HEK293T (cell line): Measurements from ENCODE around the gene PFKM.

Source experiments
- CTCF ChIA-PET: fragments of 350-600 bp; formaldehyde crosslinking; extraction: SDS; loops from one replicate; lab custom pipeline; 2021; ENCODE audit warnings: antibody characterized with exemption, inconsistent platforms; lab: Yijun Ruan, JAX
- POLR2A ChIA-PET: fragments of 350-600 bp; formaldehyde crosslinking; extraction: SDS; loops from one replicate; lab custom pipeline; 2020; ENCODE audit warnings: antibody characterized with exemption, inconsistent platforms; lab: Yijun Ruan, JAX
- DNase-seq: peaks from one replicate; pipeline ENCODE4 v3.0.0; 2012; ENCODE audit warnings: mixed read lengths; ENCODE audit errors: extremely low spot score
- ARNT ChIP-seq: fragments of 450-650 bp; IDR thresholded peaks from 2 replicates; pipeline ENCODE4 v1.6.1; 2017; ENCODE audit warnings: mild to moderate bottlenecking
- BHLHE40 ChIP-seq: fragments of 450-650 bp; IDR thresholded peaks from 2 replicates; pipeline ENCODE4 v1.6.1; 2016; ENCODE audit warnings: mild to moderate bottlenecking, moderate library complexity, borderline replicate concordance
- CTBP1 ChIP-seq: fragments of 450-650 bp; IDR thresholded peaks from 2 replicates; pipeline ENCODE4 v1.6.1; 2016; ENCODE audit warnings: borderline replicate concordance
- ELF4 ChIP-seq: fragments of 450-650 bp; IDR thresholded peaks from 2 replicates; pipeline ENCODE4 v1.6.1; 2017; ENCODE audit warnings: antibody characterized with exemption
- FOXA1 ChIP-seq: fragments of 450-650 bp; IDR thresholded peaks from 2 replicates; pipeline ENCODE4 v1.6.1; 2016; ENCODE audit warnings: mild to moderate bottlenecking
- FOXK2 ChIP-seq: fragments of 450-650 bp; IDR thresholded peaks from 2 replicates; pipeline ENCODE4 v1.6.1; 2016; ENCODE audit warnings: mild to moderate bottlenecking
- FOXM1 ChIP-seq: fragments of 450-650 bp; IDR thresholded peaks from 2 replicates; pipeline ENCODE4 v1.6.1; 2017; ENCODE audit warnings: mild to moderate bottlenecking, borderline replicate concordance
- HDGF ChIP-seq: fragments of 450-650 bp; IDR thresholded peaks from 2 replicates; pipeline ENCODE4 v1.6.1; 2017; ENCODE audit warnings: antibody characterized with exemption, borderline replicate concordance
- L3MBTL2 ChIP-seq: fragments of 450-650 bp; conservative IDR thresholded peaks from 2 replicates; pipeline ENCODE4 v1.6.1; 2016; ENCODE audit warnings: mild to moderate bottlenecking
- LEF1 ChIP-seq: fragments of 450-650 bp; IDR thresholded peaks from 2 replicates; pipeline ENCODE4 v1.6.1; 2017; ENCODE audit warnings: mild to moderate bottlenecking, borderline replicate concordance
- NFRKB ChIP-seq: fragments of 450-650 bp; IDR thresholded peaks from 2 replicates; pipeline ENCODE4 v1.6.1; 2016; ENCODE audit warnings: mild to moderate bottlenecking, moderate library complexity
- PKNOX1 ChIP-seq: fragments of 450-650 bp; IDR thresholded peaks from 2 replicates; pipeline ENCODE4 v1.6.1; 2016
- SP1 ChIP-seq: fragments of 450-650 bp; IDR thresholded peaks from 2 replicates; pipeline ENCODE4 v1.6.1; 2017
- SUZ12 ChIP-seq: fragments of 450-650 bp; IDR thresholded peaks from 2 replicates; pipeline ENCODE4 v1.6.1; 2016; ENCODE audit warnings: mild to moderate bottlenecking
- TARDBP ChIP-seq: fragments of 450-650 bp; IDR thresholded peaks from 2 replicates; pipeline ENCODE4 v1.6.1; 2016
- ZNF384 ChIP-seq: fragments of 450-650 bp; IDR thresholded peaks from 2 replicates; pipeline ENCODE4 v1.6.1; 2016

The PFKM gene

GRCh38 chr12:48177982-48178381 lies 58.8 kb downstream of the PFKM start:
- POLR2A ChIA-PET, result interaction anchor here (0.7 kb wide), 1 partner anchor 11 kb away, joined by 3 read pairs; no protein-coding TSS in a partner anchor
- CTCF ChIA-PET, result interaction anchor here (1.2 kb wide), 1 partner anchor 15 kb away, joined by 3 read pairs; no protein-coding TSS in a partner anchor

GRCh38 chr12:48179466-48179865 lies 60.3 kb downstream of the PFKM start:
- ChIA-PET CTCF (interaction anchor here (1.2 kb wide), 1 partner anchor 10 kb away, joined by 5 read pairs; no protein-coding TSS in a partner anchor), POLR2A (interaction anchor here (1.9 kb wide), 1 partner anchor 22 kb away, joined by 5 read pairs; the partner anchor contains the start of gene ASB8)
- TF ChIP-seq FOXA1, result no peak
- no peak for TF ChIP-seq FOXM1
- no peak for TF ChIP-seq SP1
- TF ChIP-seq L3MBTL2, result no peak
- TF ChIP-seq FOXK2, result no peak
- TF ChIP-seq ELF4, result no peak
- TF ChIP-seq TARDBP, result no peak
- TF ChIP-seq SUZ12, result no peak
- TF ChIP-seq HDGF, result no peak
- no peak for TF ChIP-seq PKNOX1
- TF ChIP-seq LEF1, result no peak
- TF ChIP-seq ARNT, result no peak
- no peak for TF ChIP-seq ZNF384
- no peak for DNase-seq

More at GRCh38 chr12:48177982-48178381, 58.8 kb downstream of the PFKM start:
- DNase-seq, result no peak
- TF ChIP-seq FOXA1 (no peak), PKNOX1 (no peak), ELF4 (no peak), CTBP1 (no peak), SUZ12 (no peak), FOXK2 (no peak), HDGF (no peak), BHLHE40 (no peak), NFRKB (no peak), ZNF384 (no peak), SP1 (no peak), L3MBTL2 (no peak), FOXM1 (no peak), ARNT (no peak), LEF1 (no peak), TARDBP (no peak)

- ChIA-PET CTCF (interaction anchor here (1.2 kb wide), 1 partner anchor 9 kb away, joined by 5 read pairs; no protein-coding TSS in a partner anchor), POLR2A (interaction anchor here (1.9 kb wide), 1 partner anchor 23 kb away, joined by 5 read pairs; the partner anchor contains the start of gene ASB8)
- DNase-seq, result no peak
- TF ChIP-seq TARDBP (no peak), SUZ12 (no peak), SP1 (no peak), FOXM1 (no peak), HDGF (no peak), FOXA1 (no peak), L3MBTL2 (no peak), ARNT (no peak), FOXK2 (no peak), LEF1 (no peak), ELF4 (no peak), NFRKB (no peak), ZNF384 (no peak), PKNOX1 (no peak), BHLHE40 (no peak), CTBP1 (no peak)
These were observed 61.3 kb downstream of the PFKM start for GRCh38 chr12:48180424-48180823.

GRCh38 chr12:48180857-48181495 lies 61.8 kb downstream of the PFKM start:
- TF ChIP-seq LEF1 (no peak), SP1 (no peak), FOXM1 (no peak)
- no peak for DNase-seq
- ChIA-PET CTCF (interaction anchor here (0.9 kb wide), 1 partner anchor 9 kb away, joined by 4 read pairs; no protein-coding TSS in a partner anchor), POLR2A (no interaction called here)

- DNase-seq, result no peak
- POLR2A ChIA-PET, result interaction anchor here (0.6 to 1.4 kb wide), 6 partner anchors 11 to 207 kb away, joined by 3 to 13 read pairs (median 4); partner anchors contain the start of genes ASB8 and PFKM
- CTCF ChIA-PET, result interaction anchor here (0.6 to 1.2 kb wide), 8 partner anchors 9 to 222 kb away, joined by 3 to 9 read pairs (median 4); no protein-coding TSS in a partner anchor
- TF ChIP-seq TARDBP, result no peak
These were observed 63.5 kb downstream of the PFKM start for GRCh38 chr12:48182631-48183030.
